ENCODE data around the gene DNM3.

- TF ChIP-seq POLR2A (IDR thresholded peaks at IDR 0.05; ENCODE audit: low read depth, low read length) (no peak), CTCF (IDR thresholded peaks at IDR 0.05 in 2 of 3, conservative IDR thresholded peaks at IDR 0.05 in 1 of 3; ENCODE audit: control insufficient read depth in 2 of 3, extremely low read depth in 1 of 3, insufficient read depth in 1 of 3, low read depth in 3 of 3, low read length in 3 of 3) (no peak)
Measured at GRCh38 chr1:172254521-172255222, 413.4 kb downstream of the DNM3 start.

All from GM12878 (cell line).